H4 (cell line): ENCODE results near the gene KIF24. TPM values are rescaled to one million over a fixed set of nuclear protein-coding genes. Genes with fewer than 3 reads are reported as not detected.
A peak's percentile ranks its signal among the peaks of the same experiment; 100 is the strongest.
"Not testable (repeated sequence)": the region's sequence is repeated elsewhere in the genome, so short reads cannot be mapped to it uniquely, and the experiment has no call there.

Source experiments
- DNase-seq: peaks from one replicate; pipeline ENCODE4 v3.0.0-alpha.2; 2015; ENCODE audit warnings: low spot score
- total RNA-seq: library from RNA; depleted of rRNA; stranded (reverse); fragments of >200 nt; shearing (Covaris generic); gene quantifications from 2 replicates; pipeline ENCODE4 v1.2.3, GENCODE V29; 2014; rRNA removed

Gene KIF24
- total RNA-seq, 1 experiment from 2014 or later = 5.9 TPM

DNA sequence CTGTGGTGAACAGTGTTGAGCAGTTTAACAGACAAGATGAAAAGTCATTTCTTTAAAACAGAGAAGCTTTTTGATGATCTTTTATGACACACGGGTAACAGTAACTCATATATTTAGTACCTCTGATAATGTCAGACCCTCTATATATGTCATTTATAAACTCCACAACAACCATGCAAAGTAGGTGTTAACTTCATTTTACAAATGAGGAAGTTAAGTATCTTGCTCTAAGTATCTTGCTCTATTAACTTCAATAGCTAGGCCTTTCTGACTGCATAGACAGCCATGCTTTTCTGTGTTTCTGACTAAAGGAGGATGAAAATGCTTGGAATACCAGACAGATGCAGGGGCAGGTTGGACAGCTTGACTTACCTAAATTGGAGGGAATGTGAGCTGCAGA lies 2.1 kb upstream of the KIF24 start:
- no peak for DNase-seq

DNA sequence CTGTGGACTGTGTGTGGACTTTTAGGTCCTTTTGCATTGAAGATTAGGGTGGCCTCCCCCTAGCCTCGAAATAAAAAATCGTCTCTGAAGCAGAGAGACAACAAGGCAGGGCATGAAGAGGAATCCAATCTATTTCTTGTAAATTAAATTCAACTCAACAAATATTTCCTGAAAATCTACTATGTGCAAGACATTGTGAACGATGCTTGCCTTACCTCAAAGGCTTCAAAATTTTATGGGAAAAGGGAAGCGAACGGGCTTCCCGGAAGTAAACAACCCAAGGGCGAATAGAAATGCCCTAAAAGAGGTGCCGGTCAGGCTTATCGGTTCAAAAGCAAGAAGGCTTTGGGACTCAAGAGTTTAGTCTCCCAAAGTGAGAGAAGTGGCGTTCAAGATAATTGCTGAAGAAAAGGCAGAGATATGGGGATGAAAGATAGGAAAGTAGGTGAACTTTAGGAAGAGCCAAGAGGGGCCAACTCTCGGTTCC lies 525 bp downstream of the KIF24 start:
- no peak for DNase-seq

DNA sequence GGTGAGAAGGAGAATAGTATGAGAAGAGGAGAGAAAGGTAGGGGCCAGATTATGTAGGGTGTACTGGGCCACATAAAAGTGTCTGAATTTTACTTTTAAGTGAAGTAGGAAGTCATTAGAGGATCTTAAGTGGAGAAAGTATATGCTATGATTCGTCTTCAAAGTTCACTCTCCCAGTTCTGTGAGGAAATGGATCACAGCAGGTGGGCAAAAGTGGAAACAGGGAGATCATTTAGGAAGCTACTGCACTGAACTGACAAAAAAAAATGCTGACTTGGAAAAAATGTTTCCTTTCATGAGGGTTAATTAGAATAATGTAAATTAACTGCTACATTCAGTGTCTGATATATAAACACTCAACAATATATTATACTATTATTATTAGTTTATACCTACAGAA lies 2.4 kb downstream of the KIF24 start:
- no peak for DNase-seq

DNA sequence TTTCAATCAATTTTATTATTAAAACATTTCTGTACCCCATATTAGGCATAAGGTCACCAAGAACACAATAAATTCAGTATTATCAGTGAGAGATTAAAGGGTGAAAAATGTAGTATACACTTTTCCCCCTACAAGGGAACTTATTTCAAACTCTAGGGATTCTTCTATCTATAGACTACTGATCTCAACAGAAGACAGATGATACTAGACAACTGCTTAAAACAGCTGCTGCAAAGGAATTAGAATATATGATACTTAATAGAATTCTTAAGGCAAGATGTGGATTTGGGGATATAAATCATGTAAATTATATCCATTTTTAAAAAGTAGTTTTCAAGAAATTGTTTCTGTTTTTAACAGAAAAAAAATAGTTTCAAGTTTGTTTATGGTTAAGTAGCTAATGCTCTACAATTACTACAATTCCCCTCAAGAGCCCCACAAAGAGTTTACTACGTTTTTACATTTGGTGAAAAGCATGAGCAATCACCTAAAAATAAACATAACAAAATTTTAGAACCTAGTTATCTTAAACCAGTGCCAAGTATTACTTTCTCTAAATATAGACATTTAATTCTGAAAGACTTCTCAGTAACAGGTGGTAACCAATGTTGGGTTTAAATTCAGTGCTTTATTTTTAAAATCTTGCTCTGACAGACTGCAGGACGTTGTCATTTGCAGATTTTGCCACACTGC lies 6.0 kb downstream of the KIF24 start:
- DNase-seq = no peak

DNA sequence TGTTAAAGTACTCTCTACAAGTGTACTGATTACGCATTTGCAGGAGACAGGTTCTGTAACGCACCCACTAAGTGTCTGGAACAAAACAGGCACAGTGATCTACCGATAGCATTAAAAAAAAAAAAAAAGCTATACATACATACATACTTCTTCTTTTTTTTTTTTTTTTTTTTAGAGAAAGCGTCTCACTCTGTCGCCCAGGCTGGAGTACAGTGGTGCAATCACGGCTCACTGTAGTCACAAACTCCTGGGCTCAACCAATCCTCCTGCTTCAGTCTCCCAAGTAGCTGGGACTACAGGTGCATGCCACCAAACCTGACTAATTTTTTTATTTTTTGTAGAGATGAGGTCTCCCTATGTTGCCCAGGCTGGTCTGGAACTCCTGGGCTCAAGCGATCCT lies 7.6 kb downstream of the KIF24 start:
- DNase-seq = no peak

DNA sequence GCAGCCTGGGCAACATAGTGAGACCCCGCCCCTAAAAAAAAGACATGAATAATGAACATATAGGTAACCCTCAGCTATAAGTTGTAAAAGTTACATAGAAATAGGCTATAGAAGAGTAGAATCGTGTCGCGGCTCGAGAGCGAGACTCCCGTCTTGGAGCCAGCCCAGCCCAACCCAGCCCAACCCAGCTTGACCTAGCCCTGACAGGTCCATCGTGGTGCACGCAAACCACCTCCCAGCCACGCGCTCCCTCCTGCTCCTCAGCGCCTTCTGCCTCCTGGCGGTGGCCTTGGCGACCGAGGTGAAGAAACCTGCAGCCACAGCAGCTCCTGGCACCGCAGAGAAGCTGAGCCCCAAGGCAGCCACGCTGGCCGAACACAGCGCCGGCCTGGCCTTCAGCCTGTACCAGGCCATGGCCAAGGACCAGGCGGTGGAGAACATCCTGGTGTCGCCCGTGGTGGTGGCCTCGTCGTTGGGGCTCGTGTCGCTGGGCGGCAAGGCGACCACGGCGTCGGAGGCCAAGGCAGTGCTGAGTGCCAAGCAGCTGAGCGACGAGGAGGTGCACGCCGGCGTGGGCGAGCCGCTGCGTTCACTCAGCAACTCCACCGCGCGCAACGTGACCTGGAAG lies 10.8 kb downstream of the KIF24 start:
- no peak for DNase-seq

DNA sequence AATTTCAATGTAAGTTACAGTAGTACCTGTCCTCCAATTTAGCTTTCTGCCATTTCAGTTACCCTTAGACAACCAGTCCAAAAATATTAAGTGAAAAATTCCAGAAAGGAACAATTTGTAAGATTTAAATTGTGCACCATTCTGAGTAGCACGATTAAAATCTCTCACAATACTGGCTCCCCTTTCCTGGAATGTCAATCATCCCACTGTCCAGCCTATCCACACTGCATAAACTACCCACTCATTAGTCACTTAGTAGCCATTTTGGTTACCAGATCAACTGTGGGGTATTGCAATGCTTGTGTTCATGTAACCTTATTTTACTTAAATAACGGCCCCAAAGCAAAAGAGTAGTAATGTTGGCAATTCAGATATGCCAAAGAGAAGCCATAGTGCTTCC lies 11.6 kb downstream of the KIF24 start:
- DNase-seq = no peak

DNA sequence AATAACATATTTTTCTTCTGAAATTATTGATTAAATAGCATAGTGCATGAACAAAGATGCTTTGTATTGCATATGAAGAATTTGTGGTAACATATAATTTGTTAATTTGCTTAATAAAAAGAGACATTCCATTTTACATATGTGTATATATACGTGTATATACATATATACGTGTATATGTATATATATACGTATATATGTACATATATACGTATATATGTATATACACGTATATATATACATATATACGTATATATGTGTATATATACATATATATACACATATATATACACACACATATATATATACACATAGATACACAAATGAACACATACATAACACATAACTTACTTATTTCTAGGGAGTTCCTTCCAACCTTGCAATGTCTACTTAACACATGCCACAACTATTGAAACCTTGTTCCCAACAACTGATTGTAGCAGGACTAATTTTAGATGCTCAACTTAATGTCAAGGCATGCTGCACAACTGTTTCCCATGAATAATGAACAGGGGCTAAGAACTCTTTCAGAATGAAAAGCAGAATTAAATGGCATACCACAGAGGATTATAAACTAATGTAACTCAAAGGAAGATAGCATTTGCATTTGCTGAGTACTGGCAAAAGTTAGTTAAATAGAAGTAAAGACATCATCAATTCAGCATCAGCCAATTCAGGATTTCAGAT lies 17.4 kb downstream of the KIF24 start:
- DNase-seq = no peak

DNA sequence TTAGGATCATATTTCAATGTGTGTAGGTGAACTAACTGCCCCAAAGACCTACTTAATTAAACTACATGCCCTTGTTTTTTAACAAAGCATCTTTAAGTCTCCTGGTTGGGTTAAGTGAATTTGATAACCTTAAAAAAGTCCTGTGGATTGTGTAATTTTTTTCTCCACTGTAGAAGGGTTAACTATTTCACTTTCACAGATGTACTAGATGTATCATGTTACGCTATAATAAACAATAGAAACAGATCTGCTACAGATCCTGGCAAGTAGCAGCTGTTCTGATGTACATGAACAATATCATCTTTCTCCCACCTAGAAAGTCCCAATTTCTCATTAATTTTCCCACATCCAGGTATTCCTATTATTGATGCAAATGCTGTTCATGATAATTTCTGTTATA lies 18.9 kb downstream of the KIF24 start:
- peak; percentile 33 for DNase-seq

DNA sequence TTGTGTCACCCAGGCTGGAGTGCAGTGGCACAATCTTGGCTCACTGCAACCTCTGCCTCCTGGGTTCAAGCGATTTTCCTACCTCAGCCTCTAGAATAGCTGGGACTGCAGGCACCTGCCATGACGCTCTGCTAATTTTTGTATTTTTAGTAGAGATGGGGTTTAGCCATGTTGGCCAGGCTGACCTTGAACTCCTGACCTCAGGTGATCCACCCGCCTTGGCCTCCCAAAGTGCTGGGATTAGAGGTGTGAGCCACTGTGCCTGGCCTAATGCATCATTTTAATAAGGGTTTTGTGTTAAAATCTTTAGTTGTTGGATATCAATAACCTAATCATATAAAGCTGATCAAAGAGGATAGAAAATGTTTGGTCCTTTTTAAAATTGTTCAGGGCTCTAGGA lies 20.8 kb downstream of the KIF24 start:
- DNase-seq = not testable (repeated sequence)

DNA sequence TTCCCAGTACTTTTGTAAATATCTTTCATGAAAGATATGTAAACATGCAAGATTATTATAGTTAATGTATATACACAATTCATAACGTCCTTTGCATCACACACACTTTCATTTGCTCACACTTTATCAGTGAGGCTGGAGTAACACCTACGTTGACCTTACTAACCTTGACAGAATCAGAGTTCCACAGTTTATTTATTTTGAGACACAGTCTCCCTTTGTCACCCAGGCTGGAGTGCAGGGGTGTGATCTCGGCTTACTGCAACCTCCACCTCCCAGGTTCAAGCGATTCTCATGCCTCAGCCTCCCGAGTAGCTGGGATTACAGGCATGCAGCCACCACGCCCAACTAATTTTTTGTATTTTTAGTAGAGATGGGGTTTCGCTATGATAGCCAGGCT lies 28.0 kb downstream of the KIF24 start:
- not testable (repeated sequence) for DNase-seq

DNA sequence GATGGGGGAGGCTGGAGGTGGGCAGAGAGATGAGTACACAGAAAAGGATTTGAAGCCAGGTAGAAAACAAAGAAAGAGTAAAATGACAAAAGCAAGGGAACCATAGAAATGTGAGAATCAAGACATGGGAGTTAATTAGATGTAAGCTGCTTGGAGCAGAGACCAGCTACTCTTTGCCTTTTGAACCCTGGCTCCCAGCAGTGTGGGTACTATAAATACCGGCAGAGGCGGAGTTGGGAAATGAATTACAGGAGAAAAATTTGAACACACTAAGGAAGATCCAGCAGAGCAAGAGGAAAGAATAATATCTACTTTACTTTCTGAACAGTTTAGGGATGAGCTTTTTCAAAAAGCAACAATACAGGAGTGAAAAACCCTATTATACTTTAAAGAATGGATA lies 36.5 kb downstream of the KIF24 start:
- no peak for DNase-seq

DNA sequence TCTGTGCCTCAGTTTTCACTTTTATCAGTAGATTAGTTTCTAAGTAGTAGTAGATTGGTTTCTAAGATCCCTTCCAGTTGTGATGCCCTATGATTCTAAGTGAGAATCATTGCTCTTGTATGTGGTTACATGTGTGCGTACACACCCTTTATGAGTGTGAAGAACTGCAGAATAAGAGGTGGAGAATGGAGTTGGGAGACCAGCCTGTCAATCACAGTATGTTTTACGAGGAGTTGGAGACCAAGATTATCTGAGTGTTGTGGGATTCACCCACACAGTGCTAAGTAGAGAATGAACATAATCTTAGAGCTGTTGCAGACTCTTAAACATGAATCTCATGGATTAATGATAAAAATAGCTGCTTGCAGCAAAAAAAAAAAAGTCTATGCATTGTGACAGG lies 37.6 kb downstream of the KIF24 start:
- DNase-seq = no peak

DNA sequence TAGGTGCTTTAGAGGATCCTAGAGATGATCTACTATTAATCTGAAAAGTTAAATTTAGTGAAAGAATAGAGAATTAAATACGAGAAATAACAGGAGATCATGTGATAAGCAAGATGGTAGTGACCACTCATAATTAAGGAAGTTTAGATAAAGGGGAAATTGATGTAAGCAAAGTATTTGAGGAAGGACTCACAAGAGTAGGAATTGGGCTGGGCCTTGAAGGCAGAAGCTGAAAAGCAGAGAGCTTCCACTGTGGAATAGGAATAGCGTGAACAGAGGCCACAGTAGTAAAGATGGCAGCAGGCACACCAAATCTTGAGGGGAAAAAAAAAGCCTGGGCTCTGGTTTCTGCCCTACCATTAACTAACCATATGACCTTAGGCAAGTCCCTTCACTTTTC lies 38.0 kb downstream of the KIF24 start:
- no peak for DNase-seq

DNA sequence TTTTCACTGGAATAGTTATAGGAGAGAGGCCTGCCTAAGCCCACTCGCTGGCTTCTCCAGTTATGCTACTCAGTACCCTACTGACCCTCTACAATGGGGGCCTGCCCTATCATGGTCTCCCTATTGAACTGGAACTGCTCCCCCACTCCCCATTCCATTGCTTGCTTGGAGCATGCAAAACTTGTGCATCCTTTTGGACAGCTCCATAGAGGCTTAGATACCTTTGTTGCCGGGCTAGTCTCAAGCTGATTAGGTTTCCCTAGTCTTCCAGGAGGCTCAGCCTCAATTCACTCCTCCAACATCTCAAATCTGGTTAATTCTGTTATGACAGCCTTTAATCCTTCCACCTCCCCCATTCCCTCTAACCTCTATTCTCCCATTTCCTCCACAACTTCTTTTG lies 39.9 kb downstream of the KIF24 start:
- no peak for DNase-seq

DNA sequence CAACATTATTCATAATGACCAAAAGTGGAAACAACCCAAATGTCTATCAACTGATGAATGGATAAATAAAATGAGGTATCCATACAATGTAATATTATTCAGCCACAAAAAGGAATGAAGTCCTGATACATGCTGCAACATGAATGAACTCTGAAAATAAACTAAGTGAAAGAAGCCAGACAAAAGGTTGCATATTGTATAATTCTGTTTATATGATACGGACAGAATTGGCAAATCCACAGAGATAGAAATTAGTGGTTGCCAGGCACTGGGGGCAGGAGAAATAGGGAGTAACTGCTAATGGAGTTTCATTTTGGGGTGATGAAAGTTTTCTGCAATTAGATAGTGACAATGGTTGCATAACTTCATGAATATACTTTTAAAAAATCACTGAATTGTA lies 47.0 kb downstream of the KIF24 start:
- no peak for DNase-seq

DNA sequence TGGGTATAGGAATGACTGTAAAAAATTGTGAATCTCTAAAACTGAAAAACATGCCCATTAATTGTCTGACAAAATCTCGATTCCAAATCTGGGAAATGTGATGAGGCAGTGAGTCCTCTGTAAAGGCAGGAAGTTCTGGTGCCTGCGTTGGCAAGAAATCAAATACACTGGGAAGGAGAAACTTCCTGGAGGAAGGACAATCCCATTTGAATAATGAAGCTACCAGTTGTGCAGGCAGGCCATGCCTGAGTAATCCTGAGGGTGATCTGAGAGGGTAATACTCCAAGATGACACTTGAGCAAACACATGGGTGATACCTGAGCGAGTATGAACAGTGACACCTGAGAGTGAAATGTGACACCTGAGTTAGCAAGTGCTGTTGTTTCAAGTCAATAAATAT lies 49.7 kb downstream of the KIF24 start:
- no peak for DNase-seq

Other genes starting within 250 kb of the KIF24 start
- gene DCAF12, start 202.6 kb downstream of the KIF24 start, total RNA-seq = 30.2 and 38.8 TPM in 2 replicates
- gene UBAP1, start 150.2 kb downstream of the KIF24 start, total RNA-seq = 32.8 and 43.4 TPM in 2 replicates
- gene NUDT2, start 301 bp upstream of the KIF24 start, total RNA-seq = 71.9 and 75.3 TPM in 2 replicates
- 1.9 and 2.7 TPM in 2 replicates for gene MYORG, start 47.6 kb upstream of the KIF24 start, total RNA-seq
- gene FAM219A, start 129.3 kb upstream of the KIF24 start, total RNA-seq = 13.6 and 17.9 TPM in 2 replicates
- 0.04 and 0.27 TPM in 2 replicates for gene DNAI1, start 129.5 kb upstream of the KIF24 start, total RNA-seq
- gene ENHO, start 193.7 kb upstream of the KIF24 start, total RNA-seq = 1.9 and 2.3 TPM in 2 replicates